ENCODE measurements around the gene PGAP1.
"Not testable (repeated sequence)": the region's sequence is repeated elsewhere in the genome, so short reads cannot be mapped to it uniquely, and the experiment has no call there.

PGAP1 gene

GRCh38 chr2:196951973-196952372, 25.5 kb upstream of the PGAP1 start:
- no peak for DNase-seq (ENCODE audit: low spot score)

- DNase-seq (ENCODE audit: low spot score), result no peak
Observed at GRCh38 chr2:196949116-196949515, 22.6 kb upstream of the PGAP1 start.

- no peak for DNase-seq (ENCODE audit: low spot score)
Observed at GRCh38 chr2:196944570-196944969, 18.1 kb upstream of the PGAP1 start.

GRCh38 chr2:196941398-196942078, 15.0 kb upstream of the PGAP1 start:
- DNase-seq (ENCODE audit: low spot score), result no peak

DNA sequence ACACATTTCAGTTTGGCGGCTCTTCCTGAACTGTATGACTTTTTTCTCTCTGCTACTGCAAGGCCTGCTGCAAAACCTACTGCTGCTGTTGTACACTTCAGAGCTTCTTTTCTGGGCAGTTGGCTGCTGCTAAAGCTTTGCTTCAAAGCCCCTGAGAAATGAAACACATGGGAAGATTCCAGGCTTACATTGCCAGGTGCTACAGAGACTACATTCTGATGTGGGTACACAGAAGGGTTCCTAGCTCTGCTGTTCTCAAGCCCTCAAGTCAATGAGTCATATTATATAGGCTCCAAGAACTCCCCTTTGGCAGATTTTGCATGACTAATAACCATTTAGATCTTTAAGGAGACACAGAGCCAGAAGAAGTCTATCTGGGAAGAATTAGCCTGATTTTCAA, 12.9 kb upstream of the PGAP1 start:
- DNase-seq (ENCODE audit: low spot score), result no peak

DNA sequence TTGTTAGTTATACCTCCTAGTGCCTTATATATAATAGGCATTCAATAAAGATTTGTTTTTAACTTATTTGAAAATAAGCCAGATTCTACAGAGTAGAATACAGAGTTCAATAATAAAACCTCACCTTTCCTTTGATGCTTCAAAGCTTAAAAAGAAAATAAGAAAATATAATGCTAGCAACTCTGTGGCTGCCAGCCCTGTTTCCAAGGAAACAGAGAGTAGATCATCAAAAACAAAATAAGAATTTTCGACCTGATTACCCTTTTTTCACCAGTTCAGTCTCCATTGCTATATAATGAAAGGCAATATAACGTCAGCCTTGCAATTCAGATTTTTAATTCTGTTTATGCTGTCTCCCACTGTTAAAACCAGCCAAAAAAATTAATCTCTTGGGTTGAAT, 8.9 kb upstream of the PGAP1 start:
- DNase-seq (ENCODE audit: low spot score), result no peak

GRCh38 chr2:196934672-196935071, 8.2 kb upstream of the PGAP1 start:
- no peak for DNase-seq (ENCODE audit: low spot score)

DNA sequence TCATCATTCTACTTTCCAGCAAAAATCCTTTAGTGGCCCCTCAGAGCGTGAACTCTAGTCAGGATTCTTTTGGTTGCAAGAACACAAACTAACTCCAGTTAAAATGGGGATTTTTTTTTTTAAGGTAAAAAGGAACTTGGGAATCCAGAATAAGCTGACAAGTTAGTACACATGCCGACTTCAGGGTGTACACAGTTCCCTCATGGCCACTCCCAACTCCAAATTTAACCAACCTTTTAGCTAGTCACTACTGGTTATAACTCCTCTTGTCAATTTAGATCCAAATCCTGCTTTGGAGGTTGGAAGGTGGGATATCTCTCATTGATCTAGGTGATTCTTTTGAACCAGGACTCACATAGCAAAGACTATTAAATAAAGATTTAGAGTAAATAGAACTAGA, 5.0 kb upstream of the PGAP1 start:
- DNase-seq (ENCODE audit: low spot score), result no peak

GRCh38 chr2:196927376-196928225, 1.1 kb upstream of the PGAP1 start:
- DNase-seq (ENCODE audit: low spot score), result peak; percentile 65

DNA sequence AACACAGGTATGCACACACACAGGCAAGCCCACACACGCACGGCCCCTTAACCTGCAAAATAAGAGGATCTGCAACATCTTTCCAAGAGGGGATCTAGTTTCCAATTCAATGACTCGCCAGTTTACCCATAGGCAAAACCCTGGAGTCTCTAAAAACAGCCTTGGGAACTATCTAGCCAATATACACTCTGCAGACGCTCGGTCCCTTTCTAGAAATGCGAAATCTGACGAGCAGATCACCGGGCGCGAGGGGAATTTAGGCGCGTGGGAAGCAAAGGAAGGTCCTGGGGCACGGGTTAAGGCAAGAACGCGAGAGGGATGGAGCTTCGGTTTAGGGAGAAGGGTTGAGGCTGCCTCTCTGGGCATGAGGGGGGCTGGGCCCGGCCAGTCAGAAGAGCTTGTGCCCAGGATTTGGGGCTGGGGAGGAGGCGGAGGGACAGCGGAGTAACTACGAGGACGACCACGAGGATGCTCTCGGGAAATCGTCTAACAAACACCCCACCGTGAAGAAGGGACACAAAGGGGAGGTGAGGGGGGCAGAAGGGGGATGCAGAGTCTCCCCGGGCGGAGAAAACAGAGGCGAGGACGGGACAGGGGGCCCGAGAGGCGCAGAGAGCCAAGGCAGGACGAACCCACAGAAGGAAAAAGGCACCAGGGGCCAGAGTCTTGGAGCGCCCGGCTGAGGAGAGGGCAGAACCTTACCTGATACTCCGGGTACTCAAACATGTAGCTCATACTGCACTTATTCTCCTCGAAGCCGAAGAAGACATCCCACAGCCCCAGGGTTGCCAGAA, 542 bp downstream of the PGAP1 start:
- peak; percentile 65 for DNase-seq (ENCODE audit: low spot score)

- DNase-seq (ENCODE audit: low spot score), result peak; percentile 42
Observed at GRCh38 chr2:196925051-196925767, 1.3 kb downstream of the PGAP1 start.

GRCh38 chr2:196924051-196924450, 2.5 kb downstream of the PGAP1 start:
- peak; percentile 4 for DNase-seq (ENCODE audit: low spot score)

GRCh38 chr2:196918927-196919326, 7.6 kb downstream of the PGAP1 start:
- no peak for DNase-seq (ENCODE audit: low spot score)

DNA sequence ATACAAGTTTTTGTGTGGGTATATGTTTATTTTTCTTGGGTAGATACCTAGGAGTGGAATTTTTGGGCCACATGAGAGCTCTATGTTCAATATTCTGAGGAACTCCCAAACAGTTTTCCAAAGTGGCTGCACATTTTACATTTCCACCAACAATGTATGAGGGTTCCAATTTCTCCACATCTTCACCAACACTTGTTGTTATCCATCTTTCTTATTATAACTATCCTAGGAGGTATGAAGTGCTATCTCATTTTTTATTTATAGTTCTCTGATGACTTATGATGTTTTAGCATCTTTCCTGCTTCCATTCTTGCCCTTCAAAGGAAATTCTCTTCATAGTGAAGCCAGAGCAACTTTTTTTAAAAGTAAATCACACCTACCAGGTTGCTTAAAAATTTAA, 8.7 kb downstream of the PGAP1 start:
- no peak for DNase-seq (ENCODE audit: low spot score)

DNA sequence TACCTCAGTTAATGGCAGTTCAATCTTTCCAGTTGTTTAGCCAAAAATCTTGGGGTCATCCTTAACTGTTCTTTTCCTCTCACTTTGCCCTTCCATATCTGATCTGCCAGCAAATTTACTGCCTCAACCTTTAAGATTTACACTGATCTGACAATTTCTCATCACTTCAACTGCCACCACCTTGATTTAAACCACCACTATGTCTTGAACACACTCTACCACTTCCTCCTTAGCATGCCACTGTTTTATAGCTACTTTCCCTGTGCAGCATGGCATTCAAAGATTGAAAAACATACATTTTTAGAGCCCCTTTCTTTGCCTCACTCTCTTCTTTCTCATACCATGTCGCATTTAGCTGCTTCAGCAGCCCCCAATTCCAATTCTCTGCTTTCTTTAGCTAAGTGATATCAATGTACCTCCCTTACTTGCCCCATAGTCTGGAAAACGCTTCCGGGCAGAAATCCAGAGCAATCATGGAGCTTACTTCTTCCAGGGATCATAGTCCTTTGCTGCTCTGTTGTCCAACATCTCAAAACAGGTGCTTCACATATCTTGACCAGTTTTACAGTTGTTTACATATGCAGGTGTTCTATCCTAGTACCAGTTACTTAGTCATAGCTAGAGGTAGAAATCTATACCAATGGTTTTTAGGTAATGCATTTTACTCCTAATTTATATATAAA, 10.9 kb downstream of the PGAP1 start:
- no peak for DNase-seq (ENCODE audit: low spot score)

- no peak for DNase-seq (ENCODE audit: low spot score)
Observed at GRCh38 chr2:196914867-196915460, 11.5 kb downstream of the PGAP1 start.

DNA sequence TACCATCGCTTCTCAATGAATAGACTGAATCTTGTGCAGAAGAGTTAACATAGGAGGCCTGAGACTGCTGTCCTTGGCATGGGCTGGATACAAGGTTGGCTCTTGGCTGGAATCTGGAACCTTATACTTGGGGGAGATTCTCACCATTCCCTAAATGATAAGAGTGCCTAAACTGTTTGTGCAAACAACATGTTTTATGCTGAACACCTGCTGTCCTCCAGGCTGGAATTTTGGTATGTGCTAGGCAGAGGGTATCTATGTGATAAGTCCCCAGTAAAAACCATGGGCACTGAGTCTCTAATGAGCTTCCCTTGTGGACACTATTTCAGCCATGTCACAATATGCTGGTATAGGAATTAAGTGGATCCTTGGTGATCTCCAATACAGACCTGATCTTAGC, 12.8 kb downstream of the PGAP1 start:
- no peak for DNase-seq (ENCODE audit: low spot score)

DNA sequence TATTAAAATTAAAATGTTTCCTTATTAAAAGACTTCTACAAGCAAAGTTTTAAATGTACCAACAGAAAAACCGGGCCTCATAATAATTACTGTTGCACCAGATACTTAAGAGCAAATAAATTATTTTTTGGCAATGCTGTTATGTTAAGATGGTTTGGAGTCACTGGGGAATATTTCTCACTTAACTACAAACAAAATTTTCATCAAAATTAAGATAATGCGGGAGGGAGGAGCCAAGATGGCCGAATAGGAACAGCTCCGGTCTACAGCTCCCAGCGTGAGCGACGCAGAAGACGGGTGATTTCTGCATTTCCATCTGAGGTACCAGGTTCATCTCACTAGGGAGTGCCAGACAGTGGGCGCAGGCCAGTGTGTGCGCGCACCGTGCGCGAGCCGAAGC, 21.1 kb downstream of the PGAP1 start:
- not testable (repeated sequence) for DNase-seq (ENCODE audit: low spot score)

DNA sequence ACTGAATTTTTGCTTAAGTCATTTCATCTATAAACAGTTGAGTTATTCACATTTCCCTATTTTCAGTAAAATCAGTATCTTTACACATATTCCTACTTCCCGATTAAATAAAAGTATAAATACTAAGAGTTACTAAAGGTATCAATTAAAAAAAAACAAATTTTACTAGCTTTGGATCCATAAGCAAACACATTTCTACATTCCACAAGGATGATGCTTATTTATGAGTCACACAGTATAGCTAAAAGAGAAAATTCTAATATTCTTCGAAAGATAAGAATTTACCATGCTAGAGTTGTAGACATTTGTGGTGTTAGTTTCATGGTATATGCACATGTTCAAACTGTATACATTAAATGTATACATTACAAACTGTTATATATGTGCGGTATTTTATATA, 23.7 kb downstream of the PGAP1 start:
- DNase-seq (ENCODE audit: low spot score), result no peak

DNA sequence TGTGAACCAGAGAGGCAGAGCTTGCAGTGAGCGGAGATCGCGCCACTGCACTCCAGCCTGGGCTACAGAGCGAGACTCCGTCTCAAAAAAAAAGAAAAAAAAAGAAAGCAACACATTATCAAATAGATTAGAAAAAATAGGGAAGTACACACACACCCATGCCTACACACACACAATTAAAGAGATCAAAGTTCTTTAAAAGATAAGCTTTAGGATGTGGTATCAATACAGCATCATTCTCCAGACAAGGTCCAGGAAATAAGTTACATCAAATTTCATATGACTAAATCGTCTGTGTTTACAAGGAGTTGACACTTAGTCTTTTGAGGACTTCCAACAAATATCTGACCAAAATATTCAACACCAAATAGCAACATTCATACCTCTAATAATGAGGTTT, 25.7 kb downstream of the PGAP1 start:
- DNase-seq (ENCODE audit: low spot score), result no peak

- no peak for DNase-seq (ENCODE audit: low spot score)
Observed at GRCh38 chr2:196899976-196900375, 26.5 kb downstream of the PGAP1 start.
